ENCODE data around the gene PLEKHM2.

The PLEKHM2 gene

DNA sequence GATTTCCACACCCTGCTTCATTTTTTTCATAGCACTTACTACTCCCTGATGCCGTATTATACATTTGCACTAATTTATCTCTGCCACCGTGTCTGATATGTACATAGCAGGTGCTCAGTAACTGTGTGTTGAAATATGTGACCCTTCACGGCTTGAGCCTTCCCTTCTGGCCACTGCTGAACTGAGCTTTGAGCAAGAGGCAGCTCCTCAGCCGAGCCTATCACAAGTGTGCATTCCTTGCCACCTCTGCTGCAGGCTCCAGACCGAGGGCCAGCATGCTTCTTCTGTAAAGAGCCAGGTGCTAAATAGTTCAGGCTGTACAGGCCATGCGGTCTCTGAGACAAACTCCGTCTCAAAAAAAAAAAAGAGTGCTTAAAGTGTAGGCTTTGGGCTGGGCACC is 22.6 kb downstream of the PLEKHM2 start:
- no peak overlapping the region for H3K4me3 ChIP-seq (replicated peaks in 1 of 2; ENCODE audit: low read depth in 2 of 2, low read length in 2 of 2)
- no peak for TF ChIP-seq CTCF (IDR thresholded peaks at IDR 0.05; ENCODE audit: low read depth, low read length)
- no peak for DNase-seq (ENCODE audit: low read depth in 2 of 2)

DNA sequence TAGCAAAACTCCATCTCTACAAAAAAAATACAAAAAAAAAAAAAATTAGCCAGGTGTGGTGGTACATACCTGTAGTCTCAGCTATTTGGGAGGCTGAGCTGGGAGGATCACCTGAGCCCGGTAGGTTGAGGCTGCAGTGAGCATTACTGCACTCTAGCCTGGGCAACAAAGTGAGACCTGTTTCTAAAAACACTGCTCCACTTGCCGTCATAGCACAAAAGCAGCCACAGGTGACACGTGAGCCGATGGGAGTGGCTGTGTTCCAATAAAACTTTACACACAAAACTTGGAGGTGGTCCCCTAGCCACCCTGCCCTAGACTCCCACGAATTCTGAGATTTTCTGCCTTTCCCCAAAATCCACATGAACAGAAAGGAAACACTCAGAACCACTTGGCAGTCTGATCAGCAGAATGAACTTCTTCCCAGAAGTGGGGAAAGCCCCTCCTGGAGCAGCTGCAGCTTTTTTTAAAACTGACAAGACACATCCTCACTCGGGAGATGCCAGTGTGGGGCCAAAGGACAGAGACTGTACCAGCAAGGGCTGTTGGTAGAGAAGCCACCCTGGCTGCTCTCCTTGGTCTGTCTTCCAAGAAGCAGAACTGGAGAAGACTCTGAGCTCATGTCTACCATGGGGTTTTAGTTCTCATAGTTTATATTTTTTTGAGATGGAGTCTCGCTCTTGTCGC is 23.3 kb downstream of the PLEKHM2 start:
- TF ChIP-seq CTCF (IDR thresholded peaks at IDR 0.05; ENCODE audit: low read depth, low read length), result no peak
- DNase-seq (ENCODE audit: low read depth in 2 of 2), result no peak
- H3K4me3 ChIP-seq (replicated peaks in 1 of 2; ENCODE audit: low read depth in 2 of 2, low read length in 2 of 2), result no peak overlapping the region

GRCh38 chr1:15708486-15709137 is 24.5 kb downstream of the PLEKHM2 start:
- DNase-seq (ENCODE audit: low read depth in 2 of 2), result no peak
- no peak overlapping the region for H3K4me3 ChIP-seq (replicated peaks in 1 of 2; ENCODE audit: low read depth in 2 of 2, low read length in 2 of 2)
- no peak for TF ChIP-seq CTCF (IDR thresholded peaks at IDR 0.05; ENCODE audit: low read depth, low read length)

- DNase-seq (ENCODE audit: low read depth in 2 of 2), result no peak
- no peak for TF ChIP-seq CTCF (IDR thresholded peaks at IDR 0.05; ENCODE audit: low read depth, low read length)
- no peak overlapping the region for H3K4me3 ChIP-seq (replicated peaks in 1 of 2; ENCODE audit: low read depth in 2 of 2, low read length in 2 of 2)
These were observed 25.1 kb downstream of the PLEKHM2 start for GRCh38 chr1:15709226-15709625.

GRCh38 chr1:15712168-15712567 is 28.0 kb downstream of the PLEKHM2 start:
- H3K4me3 ChIP-seq (replicated peaks in 1 of 2; ENCODE audit: low read depth in 2 of 2, low read length in 2 of 2), result no peak overlapping the region
- no peak for DNase-seq (ENCODE audit: low read depth in 2 of 2)
- TF ChIP-seq CTCF (IDR thresholded peaks at IDR 0.05; ENCODE audit: low read depth, low read length), result no peak

DNA sequence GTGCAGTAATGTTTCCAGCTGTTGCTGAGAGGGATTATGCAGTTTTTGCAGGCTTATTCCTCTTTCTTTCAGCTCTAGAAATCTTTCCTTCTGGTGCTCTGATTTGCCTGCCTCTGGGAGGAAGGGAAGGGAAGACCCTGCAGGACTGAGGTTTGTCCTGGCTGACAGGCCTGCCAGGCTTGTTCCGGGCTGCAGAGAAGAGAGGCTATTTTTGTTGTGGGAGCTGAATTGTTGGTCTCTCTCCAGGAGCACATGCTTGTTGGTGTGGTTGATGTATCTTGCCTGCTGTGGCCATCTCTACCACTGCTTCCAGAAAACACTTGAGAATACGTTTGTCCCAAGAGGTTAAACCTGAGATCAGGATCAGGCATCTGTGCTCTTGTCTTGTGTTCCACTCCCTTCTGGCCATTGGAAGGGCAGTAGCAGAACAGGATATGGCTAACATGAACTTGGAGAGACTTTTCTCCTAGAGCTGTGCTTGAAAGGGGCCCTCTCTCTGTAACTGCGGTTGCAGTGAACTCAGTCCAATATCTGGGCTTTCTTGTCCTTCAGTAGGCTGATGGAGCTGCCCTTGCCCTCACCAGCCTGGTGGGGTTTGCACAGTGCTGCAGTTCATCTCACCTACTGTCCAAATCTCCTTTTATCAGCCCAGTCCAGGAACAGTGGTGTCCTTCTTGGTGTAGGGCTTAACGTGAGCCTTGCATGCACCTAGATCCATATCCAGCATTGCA is 30.5 kb downstream of the PLEKHM2 start:
- no peak for TF ChIP-seq CTCF (IDR thresholded peaks at IDR 0.05; ENCODE audit: low read depth, low read length)
- peak; percentile 36 to 89 for DNase-seq (ENCODE audit: low read depth in 2 of 2)
- H3K4me3 ChIP-seq (replicated peaks in 1 of 2; ENCODE audit: low read depth in 2 of 2, low read length in 2 of 2), result no peak overlapping the region
